Myocyte (in vitro differentiated cells): Measurements from ENCODE around the gene IGFN1. TPM values are rescaled to one million over a fixed set of nuclear protein-coding genes. Genes with fewer than 3 reads are reported as not detected.

Experiments
- DNase-seq: peaks from one replicate; pipeline ENCODE4 v3.0.0-alpha.2; 2012; ENCODE audit warnings: low read depth
- total RNA-seq: library from RNA; depleted of rRNA; stranded (reverse); fragments of >200 nt; gene quantifications from 2 replicates; pipeline ENCODE4 v1.2.3, GENCODE V29; 2014

The IGFN1 gene
- total RNA-seq, 1 donor from 2014 or later = 0.29 TPM

GRCh38 chr1:201262963-201263608 lies 72.5 kb downstream of the IGFN1 start:
- peak; percentile 73 for DNase-seq

- DNase-seq = no peak
These were observed 73.4 kb downstream of the IGFN1 start for GRCh38 chr1:201264072-201264471.

- no peak for DNase-seq
These were observed 73.9 kb downstream of the IGFN1 start for GRCh38 chr1:201264554-201264953.

- no peak for DNase-seq
These were observed 75.1 kb downstream of the IGFN1 start for GRCh38 chr1:201265756-201266155.

- no peak for DNase-seq
These were observed 75.7 kb downstream of the IGFN1 start for GRCh38 chr1:201266276-201266675.

- DNase-seq = peak; percentile 63
These were observed 76.2 kb downstream of the IGFN1 start for GRCh38 chr1:201266774-201267173.

- peak; percentile 45 for DNase-seq
These were observed 77.0 kb downstream of the IGFN1 start for GRCh38 chr1:201267481-201268229.

- peak; percentile 97 for DNase-seq
These were observed 78.1 kb downstream of the IGFN1 start for GRCh38 chr1:201268604-201269151.

GRCh38 chr1:201269281-201269680 lies 78.7 kb downstream of the IGFN1 start:
- no peak for DNase-seq

GRCh38 chr1:201269900-201270410 lies 79.3 kb downstream of the IGFN1 start:
- no peak for DNase-seq

- DNase-seq = no peak
These were observed 80.2 kb downstream of the IGFN1 start for GRCh38 chr1:201270616-201271390.

GRCh38 chr1:201272799-201273198 lies 82.2 kb downstream of the IGFN1 start:
- peak; percentile 57 for DNase-seq

- peak; percentile 87 for DNase-seq
These were observed 84.1 kb downstream of the IGFN1 start for GRCh38 chr1:201274616-201275252.

- peak; percentile 99 for DNase-seq
These were observed 84.6 kb downstream of the IGFN1 start for GRCh38 chr1:201275253-201275666.

- DNase-seq = no peak
These were observed 86.3 kb downstream of the IGFN1 start for GRCh38 chr1:201276891-201277290.

- no peak for DNase-seq
These were observed 86.8 kb downstream of the IGFN1 start for GRCh38 chr1:201277441-201277840.

Other genes with a start within 250 kb of the IGFN1 start
- gene KIF21B, start 167.1 kb upstream of the IGFN1 start, total RNA-seq = 0.03 and 0.31 TPM in 2 replicates
- gene CACNA1S, start 78.4 kb upstream of the IGFN1 start, total RNA-seq = 57.2 and 58.9 TPM in 2 replicates
- gene ASCL5, start 63.6 kb upstream of the IGFN1 start, total RNA-seq = not detected in 2 replicates
- 86.5 and 88.2 TPM in 2 replicates for gene TMEM9, start 36.4 kb upstream of the IGFN1 start, total RNA-seq
- 0.05 and 0.13 TPM in 2 replicates for gene PKP1, start 92.7 kb downstream of the IGFN1 start, total RNA-seq
- 3,022 and 4,635 TPM in 2 replicates for gene TNNT2, start 186.9 kb downstream of the IGFN1 start, total RNA-seq
- 22.3 and 27.0 TPM in 2 replicates for gene LAD1, start 208.5 kb downstream of the IGFN1 start, total RNA-seq
- 9,118 and 11,163 TPM in 2 replicates for gene TNNI1, start 230.9 kb downstream of the IGFN1 start, total RNA-seq